Lung (tissue), 12 donors: ENCODE measurements around the gene TDRD5. TPM values are rescaled to one million over a fixed set of nuclear protein-coding genes. Genes with fewer than 3 reads are reported as not detected.

Experiments used
- ATAC-seq: fragments of 200-7000 bp; cut with Tn5 transposase; one replicate; pipeline ENCODE4 v1.9.1; 2020; ENCODE audit warnings: moderate number of reproducible peaks; ENCODE audit not compliant: insufficient read depth, low FRiP score
- DNase-seq, 3 donors: peaks; one replicate each; pipeline ENCODE4 v3.0.0-alpha.2; 2013 to 2017
- H3K27ac ChIP-seq, 2 donors: one replicate each; pipeline ENCODE4 v1.5.1; 2013; ENCODE audit warnings: mild to moderate bottlenecking in 2 of 2, moderate library complexity in 2 of 2, control low read depth in 1 of 2, inconsistent platforms in 1 of 2, low read depth in 1 of 2, low read length in 1 of 2
- H3K27me3 ChIP-seq, 3 donors: one replicate each; pipeline ENCODE4 v1.5.1; 2013; ENCODE audit warnings: low read length in 2 of 3; ENCODE audit not compliant: control insufficient read depth in 3 of 3, insufficient read depth in 3 of 3
- H3K36me3 ChIP-seq, 4 donors: one replicate each; pipeline ENCODE4 v1.5.1; 2013; ENCODE audit warnings: low read length in 4 of 4, mild to moderate bottlenecking in 1 of 4, moderate library complexity in 1 of 4; ENCODE audit not compliant: control insufficient read depth in 4 of 4, insufficient read depth in 4 of 4
- H3K4me1 ChIP-seq, 5 donors: one replicate each; pipeline ENCODE4 v1.5.1; 2013; ENCODE audit warnings: low read length in 5 of 5, mild to moderate bottlenecking in 2 of 5, moderate library complexity in 1 of 5; ENCODE audit not compliant: control insufficient read depth in 5 of 5, insufficient read depth in 5 of 5
- H3K4me3 ChIP-seq: one replicate; pipeline ENCODE4 v1.5.1; 2013; ENCODE audit warnings: mild to moderate bottlenecking, control low read depth, moderate library complexity
- H3K9ac ChIP-seq, 2 donors: one replicate each; pipeline ENCODE4 v1.5.1; 2013; ENCODE audit warnings: low read length in 2 of 2, control low read depth in 1 of 2; ENCODE audit not compliant: insufficient read depth in 1 of 2
- H3K9me3 ChIP-seq, 4 donors: one replicate each; pipeline ENCODE4 v1.5.1; 2013; ENCODE audit warnings: low read length in 3 of 4, mild to moderate bottlenecking in 1 of 4, moderate library complexity in 1 of 4; ENCODE audit not compliant: control insufficient read depth in 4 of 4, insufficient read depth in 3 of 4
- CTCF ChIP-seq: IDR thresholded peaks from 2 replicates; pipeline ENCODE4 v1.5.1; 2012; ENCODE audit warnings: mild to moderate bottlenecking; ENCODE audit errors: control extremely low read depth, extremely low read depth
- WGBS, 2 donors: extraction: QIAGEN DNeasy Blood & Tissue Kit; methylation state at CpG; one replicate each; pipeline ENCODE4 v1.1.7; 2013; 5-methylcytosine and 5-hydroxymethylcytosine counted together
- polyA plus RNA-seq, 2 donors: library from polyadenylated mRNA; stranded (reverse); fragments of 200-250 nt; gene quantifications; one replicate each; pipeline ENCODE4 v1.2.1, GENCODE V29; 2013
- total RNA-seq, 2 donors: library from RNA; depleted of rRNA in 1 of 2; stranded (reverse); fragments of >200 nt in 1 of 2; gene quantifications; one replicate each; pipeline ENCODE4 v1.2.1, GENCODE V29; 2014 to 2021
- donor health status: control.
- donor health status: control.
- donor health status: Bipolar disorder and iron deficiency.
- donor health status: healthy.
- donor health status: DM: yes; HTN: yes; CAD: no.

The TDRD5 gene
- total and polyA plus RNA-seq, 4 donors = 0.05 to 0.37 (median 0.15) TPM

- ATAC-seq (no peak), DNase-seq (no peak)
- H3K4me3 ChIP-seq = no peak overlapping the region
- H3K9ac ChIP-seq = no peak overlapping the region
- no peaks in the 10 kb centered on the region for H3K27me3 ChIP-seq
- TF ChIP-seq CTCF = no peak
- WGBS, 2 donors = 93 to 100% methylated on average over 1 of the region's 1 CpG
- no peaks in the 10 kb centered on the region for H3K9me3 ChIP-seq
- no peak overlapping the region for H3K27ac ChIP-seq
- no peaks in the 10 kb centered on the region for H3K36me3 ChIP-seq
- H3K4me1 ChIP-seq = no peaks in the 10 kb centered on the region
These were observed 9.5 kb downstream of the TDRD5 start for GRCh38 chr1:179601093-179601492.

- WGBS, 2 donors = 84 to 91% methylated on average over 3 of the region's 3 CpGs
These were observed 20.7 kb downstream of the TDRD5 start for GRCh38 chr1:179612361-179612760.

GRCh38 chr1:179630719-179631118 lies 39.1 kb downstream of the TDRD5 start:
- no peaks in the 10 kb centered on the region for H3K9me3 ChIP-seq
- ATAC-seq (no peak), DNase-seq (no peak)
- no peak overlapping the region for H3K4me3 ChIP-seq
- H3K27me3 ChIP-seq = no peaks in the 10 kb centered on the region
- WGBS, 2 donors = 87 to 90% methylated on average over 2 of the region's 2 CpGs
- no peak for TF ChIP-seq CTCF
- H3K36me3 ChIP-seq = no peaks in the 10 kb centered on the region
- H3K4me1 ChIP-seq = no peaks in the 10 kb centered on the region
- no peak overlapping the region for H3K9ac ChIP-seq
- no peak overlapping the region for H3K27ac ChIP-seq

More at GRCh38 chr1:179612361-179612760, 20.7 kb downstream of the TDRD5 start:
- H3K4me3 ChIP-seq = no peak overlapping the region
- no peaks in the 10 kb centered on the region for H3K27me3 ChIP-seq
- no peak for DNase-seq
- no peaks in the 10 kb centered on the region for H3K36me3 ChIP-seq
- H3K9me3 ChIP-seq = no peaks in the 10 kb centered on the region
- no peak for TF ChIP-seq CTCF
- H3K9ac ChIP-seq = no peak overlapping the region
- H3K4me1 ChIP-seq = no peaks in the 10 kb centered on the region
- H3K27ac ChIP-seq = no peak overlapping the region
- ATAC-seq = no peak

- H3K27me3 ChIP-seq = no peaks in the 10 kb centered on the region
- H3K36me3 ChIP-seq = no peaks in the 10 kb centered on the region
- no peak for TF ChIP-seq CTCF
- no peak overlapping the region for H3K4me3 ChIP-seq
- ATAC-seq (no peak), DNase-seq (no peak)
- H3K9me3 ChIP-seq = no peaks in the 10 kb centered on the region
- H3K9ac ChIP-seq = no peak overlapping the region
- peaks cover 0 to 2% (median 0%) of the 10 kb centered on the region in 5 donors for H3K4me1 ChIP-seq
- H3K27ac ChIP-seq = no peak overlapping the region
These were observed 41.2 kb downstream of the TDRD5 start for GRCh38 chr1:179632868-179633267.
